Panc1 (cell line): ENCODE results near the gene ATP2B2. TPM values are rescaled to one million over a fixed set of nuclear protein-coding genes. Genes with fewer than 3 reads are reported as not detected.

Experiments used
- ATAC-seq: fragments of 200-7000 bp; cut with Tn5 transposase; 2 replicates; pipeline ENCODE4 v1.9.1; 2020; ENCODE audit warnings: mild to moderate bottlenecking, moderate library complexity
- BruUV-seq: library from RNA; stranded (reverse); fragments of 400-500 nt; replicated peaks from 2 replicates; lab custom pipeline; 2021; lab: Mats Ljungman, UMichigan
- CTCF ChIA-PET: fragments of 300-600 bp; sonication (Branson Sonifier 250); formaldehyde crosslinking; loops from one replicate; lab custom pipeline; 2022; ENCODE audit warnings: antibody characterized with exemption; lab: Charles Lee
- POLR2A ChIA-PET: fragments of 300-600 bp; sonication (Branson Sonifier 250); formaldehyde crosslinking; loops from one replicate; lab custom pipeline; 2022; ENCODE audit warnings: antibody characterized with exemption; lab: Charles Lee
- DNase-seq: peaks from one replicate; pipeline ENCODE4 v3.0.0-alpha.2; 2010; ENCODE audit warnings: low read depth, low spot score
- H3K27ac ChIP-seq: 2 replicates; pipeline ENCODE4 v1.5.1; 2011; ENCODE audit warnings: mild to moderate bottlenecking, low read length, inconsistent platforms
- H3K27me3 ChIP-seq: fragments of 200-500 bp; sonication (Bioruptor generic); 2 replicates; pipeline ENCODE4 v1.6.0; 2014; ENCODE audit warnings: low read length, inconsistent platforms; ENCODE audit not compliant: control insufficient read depth, insufficient read depth
- H3K36me3 ChIP-seq: fragments of 200-500 bp; sonication (Bioruptor generic); 2 replicates; pipeline ENCODE4 v1.5.1; 2014; ENCODE audit warnings: inconsistent platforms, mild to moderate bottlenecking, low read length, moderate library complexity; ENCODE audit not compliant: control insufficient read depth, insufficient read depth
- H3K4me1 ChIP-seq: 2 replicates; pipeline ENCODE4 v1.5.1; 2011; ENCODE audit warnings: inconsistent platforms, mild to moderate bottlenecking, low read length, moderate library complexity; ENCODE audit not compliant: control insufficient read depth, insufficient read depth
- H3K4me3 ChIP-seq, 2 experiments: 2 replicates each; pipeline ENCODE4 v1.5.1; 2011 to 2012; ENCODE audit warnings: low read depth in 2 of 2, low read length in 2 of 2, mild to moderate bottlenecking in 2 of 2, inconsistent platforms in 1 of 2, moderate library complexity in 1 of 2
- H3K9me3 ChIP-seq: fragments of 200-500 bp; sonication (Bioruptor generic); 2 replicates; pipeline ENCODE4 v1.5.1; 2014; ENCODE audit warnings: low read depth, mild to moderate bottlenecking, inconsistent platforms, low read length, moderate library complexity; ENCODE audit not compliant: control insufficient read depth, insufficient read depth
- POLR2AphosphoS5 ChIP-seq: IDR thresholded peaks from 2 replicates; pipeline ENCODE4 v1.6.1; 2012; ENCODE audit warnings: mild to moderate bottlenecking, low read depth, low read length, moderate library complexity
- SIN3A ChIP-seq: IDR thresholded peaks from 2 replicates; pipeline ENCODE4 v1.6.1; 2012; ENCODE audit warnings: low read depth, mild to moderate bottlenecking, low read length, moderate library complexity, borderline replicate concordance; ENCODE audit not compliant: insufficient read depth
- TCF7L2 ChIP-seq: IDR thresholded peaks from 2 replicates; pipeline ENCODE4 v1.6.1; 2011; ENCODE audit warnings: mild to moderate bottlenecking, low read depth, low read length, inconsistent platforms
- in situ Hi-C: cut with HindIII; loops from 2 replicates; pipeline ENCODE4 v1.10.0; 2016; ENCODE audit warnings: low sequenced_read_pairs, low pct_unique_long_range_greater_than_20kb
- intact Hi-C: fragments of 100-400 bp; cut with micrococcal nuclease; formaldehyde crosslinking; loops from one replicate; pipeline ENCODE4 v1.10.0; 2022; ENCODE audit not compliant: unreplicated experiment
- total RNA-seq: library from RNA; stranded (reverse); gene quantifications from one replicate; pipeline ENCODE4 v1.2.1, GENCODE V29; 2021; ENCODE audit not compliant: unreplicated experiment
- TF ChIP-seq, protein P1 (sequence below): fragments of 450-650 bp; IDR thresholded peaks from 2 replicates; pipeline ENCODE4 v1.5.1; 2017; ENCODE audit warnings: mild to moderate bottlenecking
- TF ChIP-seq, protein P2 (sequence below), 2 experiments: IDR thresholded peaks; 2 replicates each; pipeline ENCODE4 v1.6.1; 2011 to 2012; ENCODE audit warnings: low read depth in 2 of 2, control low read depth in 1 of 2, low read length in 1 of 2, mild to moderate bottlenecking in 1 of 2, moderate library complexity in 1 of 2; ENCODE audit not compliant: insufficient read depth in 1 of 2

The ATP2B2 gene
- total RNA-seq, 1 experiment from 2014 or later = not detected

DNA sequence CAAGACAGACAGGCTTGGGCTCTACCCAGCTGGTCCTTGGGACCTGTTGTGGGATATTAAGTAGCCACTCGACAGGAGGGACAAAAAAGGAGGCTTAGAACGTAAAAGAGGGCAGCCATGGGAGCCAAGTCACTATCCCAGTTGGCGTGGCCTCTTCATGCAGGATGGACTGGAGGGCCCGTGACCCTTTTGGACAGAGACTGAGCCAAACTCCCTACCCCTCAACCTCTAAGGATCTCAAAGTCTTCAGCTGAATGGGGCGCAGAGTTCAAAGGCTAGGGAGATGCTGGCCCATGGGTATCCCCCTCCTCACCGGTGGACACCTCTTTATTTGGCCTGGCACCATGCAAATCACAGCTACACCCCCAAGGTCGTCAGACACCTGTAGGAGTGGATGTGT, 126.6 kb downstream of the ATP2B2 start:
- H3K36me3 ChIP-seq = no peaks in the 10 kb centered on the region
- no peak for DNase-seq
- intact Hi-C loops (no loop called here), in situ Hi-C loops (no loop called here)
- TF ChIP-seq, protein P1, sequence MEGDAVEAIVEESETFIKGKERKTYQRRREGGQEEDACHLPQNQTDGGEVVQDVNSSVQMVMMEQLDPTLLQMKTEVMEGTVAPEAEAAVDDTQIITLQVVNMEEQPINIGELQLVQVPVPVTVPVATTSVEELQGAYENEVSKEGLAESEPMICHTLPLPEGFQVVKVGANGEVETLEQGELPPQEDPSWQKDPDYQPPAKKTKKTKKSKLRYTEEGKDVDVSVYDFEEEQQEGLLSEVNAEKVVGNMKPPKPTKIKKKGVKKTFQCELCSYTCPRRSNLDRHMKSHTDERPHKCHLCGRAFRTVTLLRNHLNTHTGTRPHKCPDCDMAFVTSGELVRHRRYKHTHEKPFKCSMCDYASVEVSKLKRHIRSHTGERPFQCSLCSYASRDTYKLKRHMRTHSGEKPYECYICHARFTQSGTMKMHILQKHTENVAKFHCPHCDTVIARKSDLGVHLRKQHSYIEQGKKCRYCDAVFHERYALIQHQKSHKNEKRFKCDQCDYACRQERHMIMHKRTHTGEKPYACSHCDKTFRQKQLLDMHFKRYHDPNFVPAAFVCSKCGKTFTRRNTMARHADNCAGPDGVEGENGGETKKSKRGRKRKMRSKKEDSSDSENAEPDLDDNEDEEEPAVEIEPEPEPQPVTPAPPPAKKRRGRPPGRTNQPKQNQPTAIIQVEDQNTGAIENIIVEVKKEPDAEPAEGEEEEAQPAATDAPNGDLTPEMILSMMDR = no peak
- TF ChIP-seq POLR2AphosphoS5 (no peak), SIN3A (no peak), TCF7L2 (no peak)
- TF ChIP-seq, protein P2, sequence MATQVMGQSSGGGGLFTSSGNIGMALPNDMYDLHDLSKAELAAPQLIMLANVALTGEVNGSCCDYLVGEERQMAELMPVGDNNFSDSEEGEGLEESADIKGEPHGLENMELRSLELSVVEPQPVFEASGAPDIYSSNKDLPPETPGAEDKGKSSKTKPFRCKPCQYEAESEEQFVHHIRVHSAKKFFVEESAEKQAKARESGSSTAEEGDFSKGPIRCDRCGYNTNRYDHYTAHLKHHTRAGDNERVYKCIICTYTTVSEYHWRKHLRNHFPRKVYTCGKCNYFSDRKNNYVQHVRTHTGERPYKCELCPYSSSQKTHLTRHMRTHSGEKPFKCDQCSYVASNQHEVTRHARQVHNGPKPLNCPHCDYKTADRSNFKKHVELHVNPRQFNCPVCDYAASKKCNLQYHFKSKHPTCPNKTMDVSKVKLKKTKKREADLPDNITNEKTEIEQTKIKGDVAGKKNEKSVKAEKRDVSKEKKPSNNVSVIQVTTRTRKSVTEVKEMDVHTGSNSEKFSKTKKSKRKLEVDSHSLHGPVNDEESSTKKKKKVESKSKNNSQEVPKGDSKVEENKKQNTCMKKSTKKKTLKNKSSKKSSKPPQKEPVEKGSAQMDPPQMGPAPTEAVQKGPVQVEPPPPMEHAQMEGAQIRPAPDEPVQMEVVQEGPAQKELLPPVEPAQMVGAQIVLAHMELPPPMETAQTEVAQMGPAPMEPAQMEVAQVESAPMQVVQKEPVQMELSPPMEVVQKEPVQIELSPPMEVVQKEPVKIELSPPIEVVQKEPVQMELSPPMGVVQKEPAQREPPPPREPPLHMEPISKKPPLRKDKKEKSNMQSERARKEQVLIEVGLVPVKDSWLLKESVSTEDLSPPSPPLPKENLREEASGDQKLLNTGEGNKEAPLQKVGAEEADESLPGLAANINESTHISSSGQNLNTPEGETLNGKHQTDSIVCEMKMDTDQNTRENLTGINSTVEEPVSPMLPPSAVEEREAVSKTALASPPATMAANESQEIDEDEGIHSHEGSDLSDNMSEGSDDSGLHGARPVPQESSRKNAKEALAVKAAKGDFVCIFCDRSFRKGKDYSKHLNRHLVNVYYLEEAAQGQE (IDR thresholded peaks at IDR 0.05; ENCODE audit: insufficient read depth in 1 of 2, low read depth in 2 of 2, low read length in 1 of 2) = no peak
- ATAC-seq = no peak
- CTCF ChIA-PET = interaction anchor here (0.6 kb wide), 1 partner anchor 365 kb away, joined by 3 read pairs; no protein-coding TSS in a partner anchor
- no TSS peak for BruUV-seq
- no peak overlapping the region for H3K27ac ChIP-seq
- H3K9me3 ChIP-seq = no peaks in the 10 kb centered on the region
- no peaks in the 10 kb centered on the region for H3K27me3 ChIP-seq
- no peak overlapping the region for H3K4me3 ChIP-seq
- H3K4me1 ChIP-seq = no peaks in the 10 kb centered on the region; the same call in 1 of the 2 replicates
- POLR2A ChIA-PET = no interaction called here

DNA sequence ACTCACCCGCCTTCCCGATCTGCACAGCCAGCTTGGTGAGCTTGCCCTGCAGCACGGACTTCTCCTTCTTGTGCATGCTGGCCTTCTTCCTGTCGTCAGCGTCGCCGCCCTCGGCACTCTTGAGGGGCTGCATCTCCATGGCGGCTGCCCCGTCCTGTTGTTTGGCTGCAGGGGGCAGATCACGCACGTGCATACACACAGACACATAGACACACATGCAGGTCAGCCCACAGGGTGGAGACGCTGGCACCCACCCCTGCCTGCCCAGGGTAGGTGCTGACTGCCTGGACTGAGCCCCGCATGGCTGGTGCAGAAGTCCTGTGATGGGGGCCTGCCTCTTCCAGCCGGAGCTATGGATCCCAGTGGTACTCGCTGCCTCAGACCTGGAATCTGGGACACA, 127.1 kb downstream of the ATP2B2 start:
- no TSS peak for BruUV-seq
- DNase-seq (no peak), ATAC-seq (no peak)
- Histone ChIP-seq H3K4me1 (no peaks in the 10 kb centered on the region; the same call in 1 of the 2 replicates), H3K4me3 (no peak overlapping the region), H3K27ac (no peak overlapping the region), H3K27me3 (no peaks in the 10 kb centered on the region), H3K9me3 (no peaks in the 10 kb centered on the region), H3K36me3 (no peaks in the 10 kb centered on the region)
- in situ Hi-C loops = no loop called here
- CTCF ChIA-PET = no interaction called here
- TF ChIP-seq POLR2AphosphoS5 (no peak), SIN3A (no peak), TCF7L2 (no peak)
- TF ChIP-seq, protein P1 = no peak
- TF ChIP-seq, protein P2 (IDR thresholded peaks at IDR 0.05; ENCODE audit: insufficient read depth in 1 of 2, low read depth in 2 of 2, low read length in 1 of 2) = no peak
- POLR2A ChIA-PET = no interaction called here
- intact Hi-C loops = no loop called here
